HG03064 (cell line): ENCODE data around the gene LYSET.
"Not testable (repeated sequence)": the region's sequence is repeated elsewhere in the genome, so short reads cannot be mapped to it uniquely, and the experiment has no call there.

Source experiments
- ATAC-seq: cut with Tn5 transposase; IDR thresholded peaks from one replicate; pipeline ENCODE4 v1.9.1; 2021; ENCODE audit warnings: low read depth; ENCODE audit not compliant: unreplicated experiment

LYSET gene

GRCh38 chr14:93184391-93185348, at the start of gene LYSET, which contains the start of gene MOAP1:
LYSET (plus strand) TSS chr14:93185317; CDS start chr14:93185406, 89 bp downstream.
MOAP1 (minus strand) TSS chr14:93184897; CDS start chr14:93184242, 655 bp downstream.
- peak; percentile 81 for ATAC-seq

- ATAC-seq, result no peak
Measured at GRCh38 chr14:93135399-93135798, 49.7 kb upstream of the LYSET start.

- no peak for ATAC-seq
Measured at GRCh38 chr14:93136009-93136408, 49.1 kb upstream of the LYSET start.

- not testable (repeated sequence) for ATAC-seq
Measured at GRCh38 chr14:93136508-93136907, 48.6 kb upstream of the LYSET start.

GRCh38 chr14:93137864-93138263, 47.3 kb upstream of the LYSET start:
- ATAC-seq, result no peak

- no peak for ATAC-seq
Measured at GRCh38 chr14:93142854-93143652, 42.1 kb upstream of the LYSET start.

GRCh38 chr14:93146119-93146518, 39.0 kb upstream of the LYSET start:
- ATAC-seq, result no peak

- ATAC-seq, result no peak
Measured at GRCh38 chr14:93148979-93149378, 36.1 kb upstream of the LYSET start.

GRCh38 chr14:93150227-93151208, 34.6 kb upstream of the LYSET start:
- ATAC-seq, result no peak

GRCh38 chr14:93153121-93153520, 32.0 kb upstream of the LYSET start:
- ATAC-seq, result no peak

GRCh38 chr14:93155667-93156066, 29.4 kb upstream of the LYSET start:
- ATAC-seq, result no peak

- ATAC-seq, result no peak
Measured at GRCh38 chr14:93156693-93157369, 28.3 kb upstream of the LYSET start.

- not testable (repeated sequence) for ATAC-seq
Measured at GRCh38 chr14:93158349-93158748, 26.8 kb upstream of the LYSET start.

GRCh38 chr14:93159625-93160352, 25.3 kb upstream of the LYSET start:
- ATAC-seq, result not testable (repeated sequence)

GRCh38 chr14:93160353-93160801, 24.7 kb upstream of the LYSET start:
- ATAC-seq, result no peak

- ATAC-seq, result no peak
Measured at GRCh38 chr14:93161411-93161940, 23.6 kb upstream of the LYSET start.

GRCh38 chr14:93163564-93163963, 21.6 kb upstream of the LYSET start:
- ATAC-seq, result no peak
